HG03571 (cell line): Measurements from ENCODE around the gene GDA.

Experiments used
- ATAC-seq: cut with Tn5 transposase; IDR thresholded peaks from one replicate; pipeline ENCODE4 v1.9.1; 2021; ENCODE audit not compliant: unreplicated experiment

Gene GDA

GRCh38 chr9:72150127-72150526, 887 bp downstream of the GDA start:
- ATAC-seq = no peak

GRCh38 chr9:72150661-72151060, 1.4 kb downstream of the GDA start:
- ATAC-seq = no peak

- ATAC-seq = no peak
These were observed 1.9 kb downstream of the GDA start for GRCh38 chr9:72151104-72151503.

GRCh38 chr9:72154468-72155285, 5.4 kb downstream of the GDA start:
- ATAC-seq = peak; percentile 78

- no peak for ATAC-seq
These were observed 6.1 kb downstream of the GDA start for GRCh38 chr9:72155301-72155700.

- ATAC-seq = no peak
These were observed 7.3 kb downstream of the GDA start for GRCh38 chr9:72156586-72156985.

GRCh38 chr9:72158680-72159079, 9.4 kb downstream of the GDA start:
- ATAC-seq = no peak

- ATAC-seq = no peak
These were observed 11.3 kb downstream of the GDA start for GRCh38 chr9:72160446-72161123.

GRCh38 chr9:72165326-72165725, 16.1 kb downstream of the GDA start:
- no peak for ATAC-seq

GRCh38 chr9:72165821-72166547, 16.7 kb downstream of the GDA start:
- no peak for ATAC-seq

- ATAC-seq = no peak
These were observed 18.8 kb downstream of the GDA start for GRCh38 chr9:72168075-72168474.

- no peak for ATAC-seq
These were observed 19.9 kb downstream of the GDA start for GRCh38 chr9:72169178-72169577.

- no peak for ATAC-seq
These were observed 23.8 kb downstream of the GDA start for GRCh38 chr9:72173080-72173479.

- no peak for ATAC-seq
These were observed 36.3 kb downstream of the GDA start for GRCh38 chr9:72185561-72185960.

- no peak for ATAC-seq
These were observed 38.0 kb downstream of the GDA start for GRCh38 chr9:72187121-72187695.

GRCh38 chr9:72188232-72188631, 39.0 kb downstream of the GDA start:
- ATAC-seq = no peak

- peak; percentile 91 for ATAC-seq
These were observed 44.2 kb downstream of the GDA start for GRCh38 chr9:72193478-72193881.

- no peak for ATAC-seq
These were observed 50.0 kb downstream of the GDA start for GRCh38 chr9:72199238-72199637.

GRCh38 chr9:72200452-72200851, 51.2 kb downstream of the GDA start:
- ATAC-seq = no peak

- no peak for ATAC-seq
These were observed 52.8 kb downstream of the GDA start for GRCh38 chr9:72202009-72202408.

GRCh38 chr9:72203205-72203803, 54.1 kb downstream of the GDA start:
- peak; percentile 50 for ATAC-seq
